ENCODE data around the gene OPN3. TPM values are rescaled to one million over a fixed set of nuclear protein-coding genes. Genes with fewer than 3 reads are reported as not detected.

OPN3 gene
- total and polyA plus RNA-seq, 9 of the 15 experiments (the other 6 are each of a cell fraction or from before 2014, with no cell fraction given), result 4.2 to 34.6 (median 17.0) TPM

DNA sequence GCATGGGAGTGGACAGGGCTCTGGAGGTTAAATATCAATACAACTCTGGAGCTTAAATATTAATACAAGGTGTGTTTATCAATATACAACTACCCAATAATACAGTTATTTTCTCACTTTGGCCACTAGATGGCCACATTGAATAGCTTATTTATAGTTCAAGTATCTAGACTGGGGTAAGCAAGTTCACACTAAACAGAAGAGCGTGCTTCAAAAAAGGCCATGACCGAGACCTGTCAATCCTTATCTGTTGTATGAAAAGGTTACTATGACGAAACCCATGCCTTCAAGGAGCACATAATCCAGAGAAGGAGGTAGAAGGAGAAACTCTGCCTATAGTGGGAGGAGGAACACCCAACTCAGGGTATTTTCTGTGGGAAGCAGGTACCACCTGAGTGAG lies 29.1 kb downstream of the OPN3 start (continued):
- TF ChIP-seq, protein P1, sequence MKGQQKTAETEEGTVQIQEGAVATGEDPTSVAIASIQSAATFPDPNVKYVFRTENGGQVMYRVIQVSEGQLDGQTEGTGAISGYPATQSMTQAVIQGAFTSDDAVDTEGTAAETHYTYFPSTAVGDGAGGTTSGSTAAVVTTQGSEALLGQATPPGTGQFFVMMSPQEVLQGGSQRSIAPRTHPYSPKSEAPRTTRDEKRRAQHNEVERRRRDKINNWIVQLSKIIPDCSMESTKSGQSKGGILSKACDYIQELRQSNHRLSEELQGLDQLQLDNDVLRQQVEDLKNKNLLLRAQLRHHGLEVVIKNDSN (CRISPR knock-in tag; IDR thresholded peaks at IDR 0.05), result no peak
- TF ChIP-seq, protein P2, sequence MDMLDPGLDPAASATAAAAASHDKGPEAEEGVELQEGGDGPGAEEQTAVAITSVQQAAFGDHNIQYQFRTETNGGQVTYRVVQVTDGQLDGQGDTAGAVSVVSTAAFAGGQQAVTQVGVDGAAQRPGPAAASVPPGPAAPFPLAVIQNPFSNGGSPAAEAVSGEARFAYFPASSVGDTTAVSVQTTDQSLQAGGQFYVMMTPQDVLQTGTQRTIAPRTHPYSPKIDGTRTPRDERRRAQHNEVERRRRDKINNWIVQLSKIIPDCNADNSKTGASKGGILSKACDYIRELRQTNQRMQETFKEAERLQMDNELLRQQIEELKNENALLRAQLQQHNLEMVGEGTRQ (CRISPR knock-in tag; IDR thresholded peaks at IDR 0.05), result no peak
- TF ChIP-seq GATAD2A (IDR thresholded peaks at IDR 0.05), result no peak
- TF ChIP-seq, protein P3, sequence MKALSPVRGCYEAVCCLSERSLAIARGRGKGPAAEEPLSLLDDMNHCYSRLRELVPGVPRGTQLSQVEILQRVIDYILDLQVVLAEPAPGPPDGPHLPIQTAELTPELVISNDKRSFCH (CRISPR knock-in tag; IDR thresholded peaks at IDR 0.05), result no peak
- TF ChIP-seq, protein P3 (tag; IDR thresholded peaks at IDR 0.05), result peak; percentile 81
- no peak for TF ChIP-seq ZBED1 (IDR thresholded peaks at IDR 0.05)
- no peak for TF ChIP-seq ZNF133 (CRISPR knock-in tag; IDR thresholded peaks at IDR 0.05)
- TF ChIP-seq SMARCA5 (IDR thresholded peaks at IDR 0.05), result no peak
- TF ChIP-seq SUPT5H (IDR thresholded peaks at IDR 0.05), result no peak
- TF ChIP-seq SETDB1 (IDR thresholded peaks at IDR 0.05; ENCODE audit: low read length), result no peak
- TF ChIP-seq PYGO2 (tag; IDR thresholded peaks at IDR 0.05), result no peak
- TF ChIP-seq SP1 (CRISPR knock-in tag; IDR thresholded peaks at IDR 0.05), result no peak
- no peak for TF ChIP-seq KDM2B (CRISPR knock-in tag; IDR thresholded peaks at IDR 0.05)
- TF ChIP-seq RFX5 (IDR thresholded peaks at IDR 0.05; ENCODE audit: low read depth, low read length), result no peak
- TF ChIP-seq TAF1 (IDR thresholded peaks at IDR 0.05; ENCODE audit: control insufficient read depth, extremely low read depth, insufficient read depth, low read length, severe bottlenecking), result no peak
- no peak for TF ChIP-seq CBX1 (IDR thresholded peaks at IDR 0.05; ENCODE audit: low read depth)
- no peak for TF ChIP-seq HMG20B (CRISPR knock-in tag; IDR thresholded peaks at IDR 0.05)
- no peak for TF ChIP-seq KDM1A (IDR thresholded peaks at IDR 0.05)
- no peak; the same call in 1 of the 2 replicates for TF ChIP-seq SMARCC2 (IDR thresholded peaks at IDR 0.05; ENCODE audit: low read depth)
- TF ChIP-seq, protein P4, sequence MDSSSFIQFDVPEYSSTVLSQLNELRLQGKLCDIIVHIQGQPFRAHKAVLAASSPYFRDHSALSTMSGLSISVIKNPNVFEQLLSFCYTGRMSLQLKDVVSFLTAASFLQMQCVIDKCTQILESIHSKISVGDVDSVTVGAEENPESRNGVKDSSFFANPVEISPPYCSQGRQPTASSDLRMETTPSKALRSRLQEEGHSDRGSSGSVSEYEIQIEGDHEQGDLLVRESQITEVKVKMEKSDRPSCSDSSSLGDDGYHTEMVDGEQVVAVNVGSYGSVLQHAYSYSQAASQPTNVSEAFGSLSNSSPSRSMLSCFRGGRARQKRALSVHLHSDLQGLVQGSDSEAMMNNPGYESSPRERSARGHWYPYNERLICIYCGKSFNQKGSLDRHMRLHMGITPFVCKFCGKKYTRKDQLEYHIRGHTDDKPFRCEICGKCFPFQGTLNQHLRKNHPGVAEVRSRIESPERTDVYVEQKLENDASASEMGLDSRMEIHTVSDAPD (CRISPR knock-in tag; IDR thresholded peaks at IDR 0.05), result no peak
- TF ChIP-seq, protein P5, sequence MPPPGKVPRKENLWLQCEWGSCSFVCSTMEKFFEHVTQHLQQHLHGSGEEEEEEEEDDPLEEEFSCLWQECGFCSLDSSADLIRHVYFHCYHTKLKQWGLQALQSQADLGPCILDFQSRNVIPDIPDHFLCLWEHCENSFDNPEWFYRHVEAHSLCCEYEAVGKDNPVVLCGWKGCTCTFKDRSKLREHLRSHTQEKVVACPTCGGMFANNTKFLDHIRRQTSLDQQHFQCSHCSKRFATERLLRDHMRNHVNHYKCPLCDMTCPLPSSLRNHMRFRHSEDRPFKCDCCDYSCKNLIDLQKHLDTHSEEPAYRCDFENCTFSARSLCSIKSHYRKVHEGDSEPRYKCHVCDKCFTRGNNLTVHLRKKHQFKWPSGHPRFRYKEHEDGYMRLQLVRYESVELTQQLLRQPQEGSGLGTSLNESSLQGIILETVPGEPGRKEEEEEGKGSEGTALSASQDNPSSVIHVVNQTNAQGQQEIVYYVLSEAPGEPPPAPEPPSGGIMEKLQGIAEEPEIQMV (tag; conservative IDR thresholded peaks at IDR 0.05; ENCODE audit: low read depth), result no peak
- TF ChIP-seq MBD2 (IDR thresholded peaks at IDR 0.05; ENCODE audit: borderline replicate concordance, low read depth), result no peak
- no peak for TF ChIP-seq ZNF263 (CRISPR knock-in tag; IDR thresholded peaks at IDR 0.05; ENCODE audit: borderline replicate concordance)
- TF ChIP-seq DIDO1 (tag; IDR thresholded peaks at IDR 0.05; ENCODE audit: low read depth), result no peak
- no peak for TF ChIP-seq ZNF586 (CRISPR knock-in tag; conservative IDR thresholded peaks at IDR 0.05)
